HepG2 (cell line): ENCODE data around the gene MTHFR. TPM values are rescaled to one million over a fixed set of nuclear protein-coding genes. Genes with fewer than 3 reads are reported as not detected.

ENCODE experiments used
- ATF7 ChIP-seq, 2 experiments: fragments of 450-650 bp in 1 of 2; sonication (generic) in 1 of 2; formaldehyde crosslinking in 1 of 2; IDR thresholded peaks; 2 replicates each; pipeline versions ENCODE4 v1.4.0 to v1.6.1; 2016 to 2020; ENCODE audit warnings: antibody characterized with exemption in 1 of 2, mild to moderate bottlenecking in 1 of 2, missing genetic modification reagents in 1 of 2
- CREB1 ChIP-seq, 2 experiments: fragments of 450-650 bp in 1 of 2; IDR thresholded peaks; 2 replicates each; pipeline ENCODE4 v1.6.1; 2016 to 2017; ENCODE audit warnings: control low read depth in 1 of 2, mild to moderate bottlenecking in 1 of 2, missing compliant biosample characterization in 1 of 2, missing genetic modification characterization in 1 of 2
- ELF1 ChIP-seq: sonication (generic); formaldehyde crosslinking; IDR thresholded peaks from 2 replicates; pipeline ENCODE4 v1.4.0; 2020; ENCODE audit warnings: missing genetic modification reagents
- HINFP ChIP-seq: sonication (generic); formaldehyde crosslinking; IDR thresholded peaks from 2 replicates; pipeline ENCODE4 v1.4.0; 2020; ENCODE audit warnings: low read depth, mild to moderate bottlenecking, missing genetic modification reagents
- HOXA9 ChIP-seq: sonication (generic); formaldehyde crosslinking; IDR thresholded peaks from 2 replicates; pipeline ENCODE4 v1.8.1; 2022; ENCODE audit warnings: missing genetic modification reagents, mild to moderate bottlenecking, moderate library complexity, borderline replicate concordance
- KDM3A ChIP-seq: IDR thresholded peaks from 2 replicates; pipeline ENCODE4 v1.6.1; 2018; ENCODE audit warnings: low read depth, missing compliant biosample characterization
- NR2F1 ChIP-seq, 2 experiments: fragments of 450-650 bp in 1 of 2; formaldehyde crosslinking in 1 of 2; IDR thresholded peaks; 2 replicates each; pipeline versions ENCODE4 v1.5.0 to v1.6.1; 2016 to 2020; ENCODE audit warnings: mild to moderate bottlenecking in 1 of 2, missing compliant biosample characterization in 1 of 2, missing genetic modification reagents in 1 of 2, moderate library complexity in 1 of 2
- PLRG1 ChIP-seq: fragments of 450-650 bp; conservative IDR thresholded peaks from 2 replicates; pipeline ENCODE4 v1.6.1; 2016
- REPIN1 ChIP-seq: sonication (generic); formaldehyde crosslinking; IDR thresholded peaks from 2 replicates; pipeline ENCODE4 v1.8.0; 2022; ENCODE audit warnings: missing genetic modification reagents, low read depth, mild to moderate bottlenecking, borderline replicate concordance
- SNAPC5 ChIP-seq: sonication (generic); formaldehyde crosslinking; IDR thresholded peaks from 2 replicates; pipeline ENCODE4 v1.8.1; 2023; ENCODE audit warnings: mild to moderate bottlenecking, missing genetic modification reagents, borderline replicate concordance
- SP1 ChIP-seq, 2 experiments: fragments of 450-650 bp in 1 of 2; sonication (generic) in 1 of 2; formaldehyde crosslinking in 1 of 2; IDR thresholded peaks; 2 replicates each; pipeline versions ENCODE4 v1.4.0 to v1.6.1; 2016 to 2020; ENCODE audit warnings: missing genetic modification reagents in 1 of 2
- SP140L ChIP-seq: sonication (generic); formaldehyde crosslinking; IDR thresholded peaks from 2 replicates; pipeline ENCODE4 v1.4.0; 2020; ENCODE audit warnings: missing genetic modification reagents, borderline replicate concordance
- TEAD2 ChIP-seq: sonication (generic); formaldehyde crosslinking; IDR thresholded peaks from 2 replicates; pipeline ENCODE4 v1.9.0; 2021; ENCODE audit warnings: missing genetic modification reagents
- ZNF260 ChIP-seq: sonication (generic); formaldehyde crosslinking; IDR thresholded peaks from 2 replicates; pipeline ENCODE4 v1.4.0; 2020; ENCODE audit warnings: missing genetic modification reagents, low read depth, mild to moderate bottlenecking, borderline replicate concordance
- ZNF496 ChIP-seq: sonication (generic); formaldehyde crosslinking; IDR thresholded peaks from 2 replicates; pipeline ENCODE4 v1.8.1; 2023; ENCODE audit warnings: mild to moderate bottlenecking, moderate library complexity, missing genetic modification reagents; ENCODE audit not compliant: insufficient replicate concordance
- ZNF646 ChIP-seq: sonication (generic); formaldehyde crosslinking; IDR thresholded peaks from 2 replicates; pipeline ENCODE4 v1.9.0; 2021; ENCODE audit warnings: mild to moderate bottlenecking, missing genetic modification reagents
- polyA plus RNA-seq, 8 experiments: library from polyadenylated mRNA; depleted of rRNA in 3 of 8; stranded (reverse) in 7 of 8; unstranded in 1 of 8; fragments of >200 nt; fragmentation: Illumina TruSeq in 4 of 8; extraction: Trizol in 4 of 8; gene quantifications; 2 replicates each; pipeline versions ENCODE4 v1.2.1 to v1.2.3, GENCODE V29; 2011 to 2016; ENCODE audit warnings: low read depth in 4 of 8, missing spikeins in 1 of 8, mixed read lengths in 1 of 8; ENCODE audit not compliant: insufficient read depth in 1 of 8
- total RNA-seq, 5 experiments: library from RNA; depleted of rRNA; stranded (reverse); fragments of >200 nt; fragmentation: Illumina TruSeq; extraction: Trizol; gene quantifications; 2 replicates each; pipeline ENCODE4 v1.2.3, GENCODE V29; 2016; ENCODE audit warnings: low read depth in 1 of 5
- TF ChIP-seq, protein P1 (sequence below): sonication (generic); formaldehyde crosslinking; IDR thresholded peaks from 2 replicates; pipeline ENCODE4 v1.9.0; 2022; ENCODE audit warnings: low read depth, missing genetic modification reagents

Gene MTHFR
- total and polyA plus RNA-seq, 2 of the 13 experiments (the other 11 are each of a cell fraction or from before 2014, with no cell fraction given) = 3.8 to 8.2 TPM

- peak; percentile 96 for TF ChIP-seq CREB1 (IDR thresholded peaks at IDR 0.05)
- TF ChIP-seq CREB1 (CRISPR knock-in tag; IDR thresholded peaks at IDR 0.05) = peak; percentile 95
- peak; percentile 80 for TF ChIP-seq HOXA9 (CRISPR knock-in tag)
- no peak for TF ChIP-seq TEAD2 (CRISPR knock-in tag)
- TF ChIP-seq ZNF496 (CRISPR knock-in tag) = no peak
- TF ChIP-seq SP1 (IDR thresholded peaks at IDR 0.05) = no peak
- peak; percentile 52 for TF ChIP-seq SP1 (CRISPR knock-in tag; IDR thresholded peaks at IDR 0.05)
- TF ChIP-seq ELF1 (CRISPR knock-in tag) = peak; percentile 76; the same call in 1 of the 2 replicates
- no peak for TF ChIP-seq ZNF646 (CRISPR knock-in tag)
- TF ChIP-seq ZNF260 (CRISPR knock-in tag) = no peak
- TF ChIP-seq NR2F1 (CRISPR knock-in tag; IDR thresholded peaks at IDR 0.05) = peak; percentile 45 to 60
- TF ChIP-seq, protein P1, sequence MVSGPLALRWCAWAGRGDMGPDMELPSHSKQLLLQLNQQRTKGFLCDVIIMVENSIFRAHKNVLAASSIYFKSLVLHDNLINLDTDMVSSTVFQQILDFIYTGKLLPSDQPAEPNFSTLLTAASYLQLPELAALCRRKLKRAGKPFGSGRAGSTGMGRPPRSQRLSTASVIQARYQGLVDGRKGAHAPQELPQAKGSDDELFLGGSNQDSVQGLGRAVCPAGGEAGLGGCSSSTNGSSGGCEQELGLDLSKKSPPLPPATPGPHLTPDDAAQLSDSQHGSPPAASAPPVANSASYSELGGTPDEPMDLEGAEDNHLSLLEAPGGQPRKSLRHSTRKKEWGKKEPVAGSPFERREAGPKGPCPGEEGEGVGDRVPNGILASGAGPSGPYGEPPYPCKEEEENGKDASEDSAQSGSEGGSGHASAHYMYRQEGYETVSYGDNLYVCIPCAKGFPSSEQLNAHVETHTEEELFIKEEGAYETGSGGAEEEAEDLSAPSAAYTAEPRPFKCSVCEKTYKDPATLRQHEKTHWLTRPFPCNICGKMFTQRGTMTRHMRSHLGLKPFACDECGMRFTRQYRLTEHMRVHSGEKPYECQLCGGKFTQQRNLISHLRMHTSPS = peak; percentile 9; the same call in 1 of the 2 replicates
- no peak for TF ChIP-seq SP140L
- TF ChIP-seq REPIN1 (CRISPR knock-in tag) = peak; percentile 67; the same call in 1 of the 2 replicates
- TF ChIP-seq HINFP (CRISPR knock-in tag) = peak; percentile 47; the same call in 1 of the 2 replicates
- TF ChIP-seq ATF7 (IDR thresholded peaks at IDR 0.05) = no peak
- peak; percentile 48 for TF ChIP-seq ATF7 (CRISPR knock-in tag; IDR thresholded peaks at IDR 0.05)
- TF ChIP-seq KDM3A (CRISPR knock-in tag) = peak; percentile 18; the same call in 1 of the 2 replicates
- no peak for TF ChIP-seq SNAPC5
- no peak for TF ChIP-seq PLRG1
Measured at GRCh38 chr1:11805422-11806306, at the start of gene MTHFR, which contains the start of gene CLCN6 (continued).
